Muscle layer of duodenum (tissue), 2 donors: ENCODE measurements around the gene PABPN1L.

Experiments
- H3K27ac ChIP-seq: one replicate; pipeline ENCODE4 v1.7.0; 2013; ENCODE audit warnings: mild to moderate bottlenecking, low read length
- H3K27me3 ChIP-seq: one replicate; pipeline ENCODE4 v1.7.0; 2013; ENCODE audit warnings: low read depth, mild to moderate bottlenecking, control low read depth, low read length
- H3K36me3 ChIP-seq, 2 donors: one replicate each; pipeline ENCODE4 v1.7.0; 2013; ENCODE audit warnings: low read length in 2 of 2, control low read depth in 1 of 2, mild to moderate bottlenecking in 1 of 2; ENCODE audit not compliant: insufficient read depth in 2 of 2, control insufficient read depth in 1 of 2
- H3K4me1 ChIP-seq, 2 donors: one replicate each; pipeline ENCODE4 v1.7.0; 2013; ENCODE audit warnings: low read length in 2 of 2, mild to moderate bottlenecking in 2 of 2, control low read depth in 1 of 2, moderate library complexity in 1 of 2; ENCODE audit not compliant: insufficient read depth in 2 of 2, control insufficient read depth in 1 of 2
- H3K4me3 ChIP-seq, 2 donors: one replicate each; pipeline ENCODE4 v1.7.0; 2013; ENCODE audit warnings: low read length in 2 of 2, low read depth in 1 of 2, mild to moderate bottlenecking in 1 of 2
- H3K9me3 ChIP-seq, 2 donors: one replicate each; pipeline ENCODE4 v1.7.0; 2013; ENCODE audit warnings: low read length in 2 of 2, control low read depth in 1 of 2, mild to moderate bottlenecking in 1 of 2; ENCODE audit not compliant: control insufficient read depth in 1 of 2
- donor health status: healthy.

Gene PABPN1L

GRCh38 chr16:88863426-88863825 lies 3.0 kb downstream of the PABPN1L start:
- no peak overlapping the region for H3K27ac ChIP-seq
- peaks cover 25 to 47% of the 10 kb centered on the region in 2 donors for H3K36me3 ChIP-seq
- no peak overlapping the region for H3K4me3 ChIP-seq
- H3K27me3 ChIP-seq, result no peaks in the 10 kb centered on the region
- peaks cover 0 to 2% of the 10 kb centered on the region in 2 donors for H3K4me1 ChIP-seq
- H3K9me3 ChIP-seq, result no peaks in the 10 kb centered on the region

GRCh38 chr16:88862968-88863367 lies 3.5 kb downstream of the PABPN1L start:
- H3K4me3 ChIP-seq, result no peak overlapping the region
- H3K36me3 ChIP-seq, result peaks cover 25 to 47% of the 10 kb centered on the region in 2 donors
- H3K4me1 ChIP-seq, result peaks cover 0 to 7% of the 10 kb centered on the region in 2 donors
- no peaks in the 10 kb centered on the region for H3K9me3 ChIP-seq
- no peak overlapping the region for H3K27ac ChIP-seq
- no peaks in the 10 kb centered on the region for H3K27me3 ChIP-seq

- H3K36me3 ChIP-seq, result peaks cover 25 to 47% of the 10 kb centered on the region in 2 donors
- H3K4me3 ChIP-seq, result no peak overlapping the region
- H3K27me3 ChIP-seq, result no peaks in the 10 kb centered on the region
- H3K9me3 ChIP-seq, result no peaks in the 10 kb centered on the region
- H3K27ac ChIP-seq, result no peak overlapping the region
- H3K4me1 ChIP-seq, result peaks cover 0 to 12% of the 10 kb centered on the region in 2 donors
These were observed 5.1 kb downstream of the PABPN1L start for GRCh38 chr16:88861359-88861758.

GRCh38 chr16:88859381-88860091 lies 6.9 kb downstream of the PABPN1L start:
- H3K36me3 ChIP-seq, result peaks cover 25 to 47% of the 10 kb centered on the region in 2 donors
- no peak overlapping the region for H3K27ac ChIP-seq
- H3K9me3 ChIP-seq, result no peaks in the 10 kb centered on the region
- H3K27me3 ChIP-seq, result no peaks in the 10 kb centered on the region
- H3K4me3 ChIP-seq, result no peak overlapping the region
- peaks cover 3 to 23% of the 10 kb centered on the region in 2 donors for H3K4me1 ChIP-seq

- no peaks in the 10 kb centered on the region for H3K27me3 ChIP-seq
- H3K4me3 ChIP-seq, result peak overlapping the region; percentile 95 to 99
- peaks cover 24 to 42% of the 10 kb centered on the region in 2 donors for H3K36me3 ChIP-seq
- peak overlapping the region; percentile 16 for H3K27ac ChIP-seq
- no peaks in the 10 kb centered on the region for H3K9me3 ChIP-seq
- peaks cover 3 to 30% of the 10 kb centered on the region in 2 donors for H3K4me1 ChIP-seq
These were observed 8.6 kb downstream of the PABPN1L start for GRCh38 chr16:88857728-88858339.

DNA sequence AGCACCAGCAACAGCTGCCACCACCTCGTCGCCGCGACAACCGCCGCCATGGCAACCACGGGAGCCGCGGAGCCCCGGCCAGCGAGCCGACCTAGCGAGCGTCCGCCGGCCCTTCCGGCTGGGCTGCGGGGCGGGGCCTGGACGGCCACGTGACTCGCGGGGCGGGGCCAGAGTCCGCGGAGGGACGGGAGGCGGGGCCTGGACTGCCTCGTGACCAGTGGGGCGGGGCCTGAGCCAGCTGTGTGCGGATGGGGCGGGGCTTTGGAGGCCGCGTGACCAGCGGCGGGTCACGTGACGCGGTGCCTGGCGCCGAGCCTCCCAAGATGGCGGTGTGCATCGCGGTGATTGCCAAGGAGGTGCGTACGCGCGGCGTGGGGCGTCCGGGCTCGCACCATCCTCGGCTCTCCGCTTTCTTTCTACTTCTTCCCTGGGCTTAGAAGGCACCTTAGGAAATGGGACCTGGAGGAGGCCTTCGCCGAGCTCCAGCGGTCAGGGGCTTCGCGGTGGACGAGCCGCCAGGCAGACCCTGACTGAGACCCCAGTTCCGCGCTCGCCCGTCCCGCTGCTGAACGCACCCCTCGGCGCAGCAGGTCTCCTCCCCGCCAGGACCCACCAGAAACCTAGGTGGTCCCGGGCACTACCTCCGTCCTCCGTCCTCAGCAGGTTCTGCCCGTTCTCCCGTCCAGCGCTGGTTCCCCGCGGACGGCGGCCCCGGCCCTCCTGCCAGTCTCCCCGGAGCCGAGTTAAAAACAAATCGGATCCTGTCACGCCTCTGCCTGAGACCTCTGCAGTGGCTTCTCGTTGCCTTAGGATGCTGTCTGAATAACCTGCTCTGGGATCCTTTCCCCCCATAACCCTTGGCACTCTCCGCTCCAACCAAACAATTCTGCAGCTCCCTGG lies 9.4 kb downstream of the PABPN1L start, which contains the start of the genes GALNS and TRAPPC2L:
Gene GALNS (minus strand): TSS at position 120 of the 900 bp plus-strand sequence. CDS start 70 bp downstream, at position 50.
Gene TRAPPC2L (plus strand): TSS at position 300 of the 900 bp plus-strand sequence. CDS start 24 bp downstream, at position 324.
- peaks cover 17 to 35% of the 10 kb centered on the region in 2 donors for H3K36me3 ChIP-seq
- H3K9me3 ChIP-seq, result no peaks in the 10 kb centered on the region
- peaks cover 3 to 30% of the 10 kb centered on the region in 2 donors for H3K4me1 ChIP-seq
- peak within 1 kb of the TSS; percentile 16 for H3K27ac ChIP-seq
- H3K4me3 ChIP-seq, result peak within 1 kb of the TSS; percentile 95 to 99
- H3K27me3 ChIP-seq, result no peaks in the 10 kb centered on the region

GRCh38 chr16:88856122-88856827 lies 10.2 kb downstream of the PABPN1L start:
- Histone ChIP-seq H3K4me1 (peaks cover 3 to 30% of the 10 kb centered on the region in 2 donors), H3K4me3 (peak overlapping the region in 1 of 2 donors; percentile 99), H3K36me3 (peaks cover 16 to 27% of the 10 kb centered on the region in 2 donors), H3K27me3 (no peaks in the 10 kb centered on the region), H3K9me3 (no peaks in the 10 kb centered on the region), H3K27ac (no peak overlapping the region)

- no peaks in the 10 kb centered on the region for H3K9me3 ChIP-seq
- H3K36me3 ChIP-seq, result peaks cover 13 to 22% of the 10 kb centered on the region in 2 donors
- H3K4me1 ChIP-seq, result peaks cover 3 to 30% of the 10 kb centered on the region in 2 donors
- H3K4me3 ChIP-seq, result peak overlapping the region in 1 of 2 donors; percentile 63
- no peak overlapping the region for H3K27ac ChIP-seq
- no peaks in the 10 kb centered on the region for H3K27me3 ChIP-seq
These were observed 10.7 kb downstream of the PABPN1L start for GRCh38 chr16:88855736-88856121.

DNA sequence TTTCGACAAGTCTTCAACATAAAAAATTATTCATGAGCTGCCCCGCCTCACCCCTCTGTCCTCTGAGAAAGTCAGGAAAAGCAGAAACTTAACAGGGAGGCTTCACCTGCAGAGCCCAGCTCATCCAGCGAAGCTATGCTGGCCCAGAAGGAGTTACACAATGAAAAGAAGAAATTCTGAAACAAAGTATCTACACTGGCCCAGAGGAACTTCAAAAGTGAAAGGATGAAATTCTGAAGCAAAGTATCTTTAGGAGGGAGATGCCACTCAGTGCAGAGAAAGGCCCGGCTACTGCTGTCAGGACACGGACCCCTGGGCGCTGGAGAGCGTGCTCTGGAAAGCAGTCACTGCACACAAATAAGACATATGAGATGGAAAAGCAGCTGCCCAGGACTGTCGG lies 11.3 kb downstream of the PABPN1L start:
- H3K4me1 ChIP-seq, result peaks cover 3 to 30% of the 10 kb centered on the region in 2 donors
- no peak overlapping the region for H3K27ac ChIP-seq
- no peaks in the 10 kb centered on the region for H3K9me3 ChIP-seq
- H3K4me3 ChIP-seq, result no peak overlapping the region
- no peaks in the 10 kb centered on the region for H3K27me3 ChIP-seq
- peaks cover 8 to 16% of the 10 kb centered on the region in 2 donors for H3K36me3 ChIP-seq

DNA sequence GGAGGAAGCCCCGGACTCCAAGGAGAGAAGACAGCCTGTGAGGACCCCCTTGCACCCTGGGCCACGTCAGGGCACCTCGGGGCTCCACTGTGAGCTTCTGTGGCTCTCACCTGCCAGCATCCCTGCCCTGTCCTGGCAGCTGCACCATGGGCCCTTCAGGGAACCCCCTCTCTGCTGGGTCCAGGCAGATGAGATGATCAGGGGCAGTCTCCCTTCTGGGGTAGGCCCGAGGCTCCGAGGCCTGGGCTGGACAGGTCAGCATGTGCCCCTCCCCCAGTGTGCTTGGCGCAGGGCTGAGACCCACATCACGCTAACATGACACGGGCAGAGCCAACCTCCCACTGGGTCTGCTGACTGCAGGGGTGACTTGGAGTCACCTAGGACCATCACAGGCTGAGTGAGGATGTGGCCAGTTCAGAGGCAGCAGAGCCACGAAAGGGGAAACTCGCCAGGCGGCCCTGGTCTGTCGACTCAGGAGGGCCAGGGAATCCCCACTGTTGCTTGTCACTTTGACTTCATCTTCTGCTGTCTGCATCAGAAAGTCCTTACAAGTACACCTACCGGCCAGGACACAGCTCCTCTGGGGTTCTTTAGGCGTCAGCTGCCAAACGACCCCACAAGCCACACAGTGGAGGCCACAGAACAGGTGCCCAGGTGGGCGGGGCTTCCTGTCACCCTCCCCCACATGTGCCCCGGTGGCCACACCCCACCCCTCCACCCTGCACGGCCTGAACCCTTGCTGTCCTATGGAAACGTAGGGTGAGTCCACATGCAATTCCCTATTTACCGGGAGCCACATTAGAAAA lies 12.0 kb downstream of the PABPN1L start:
- Histone ChIP-seq H3K36me3 (peaks cover 2 to 9% of the 10 kb centered on the region in 2 donors), H3K9me3 (no peaks in the 10 kb centered on the region), H3K27me3 (no peaks in the 10 kb centered on the region), H3K4me3 (no peak overlapping the region), H3K27ac (no peak overlapping the region), H3K4me1 (peaks cover 3 to 30% of the 10 kb centered on the region in 2 donors)
